Testis (tissue), 2 donors: ENCODE measurements around the gene EBF4.

ENCODE experiments used
- CTCF ChIP-seq, 3 experiments: fragments of 450-650 bp in 2 of 3; fragments of 200-600 bp in 1 of 3; sonication (generic) in 1 of 3; IDR thresholded peaks; one replicate each; pipeline ENCODE4 v1.5.1; 2016 to 2019; ENCODE audit warnings: antibody characterized with exemption in 3 of 3, mild to moderate bottlenecking in 2 of 3, moderate library complexity in 1 of 3
- POLR2A ChIP-seq: fragments of 450-650 bp; IDR thresholded peaks from one replicate; pipeline ENCODE4 v1.6.1; 2017; ENCODE audit warnings: antibody characterized with exemption, mild to moderate bottlenecking, moderate library complexity

- TF ChIP-seq CTCF (IDR thresholded peaks at IDR 0.05) (no peak), POLR2A (no peak)
These were observed 14.9 kb downstream of the EBF4 start for GRCh38 chr20:2707353-2708072.
